ENCODE data around the gene MAP3K5.
"Not testable (repeated sequence)": the region's sequence is repeated elsewhere in the genome, so short reads cannot be mapped to it uniquely, and the experiment has no call there.

MAP3K5 gene

DNA sequence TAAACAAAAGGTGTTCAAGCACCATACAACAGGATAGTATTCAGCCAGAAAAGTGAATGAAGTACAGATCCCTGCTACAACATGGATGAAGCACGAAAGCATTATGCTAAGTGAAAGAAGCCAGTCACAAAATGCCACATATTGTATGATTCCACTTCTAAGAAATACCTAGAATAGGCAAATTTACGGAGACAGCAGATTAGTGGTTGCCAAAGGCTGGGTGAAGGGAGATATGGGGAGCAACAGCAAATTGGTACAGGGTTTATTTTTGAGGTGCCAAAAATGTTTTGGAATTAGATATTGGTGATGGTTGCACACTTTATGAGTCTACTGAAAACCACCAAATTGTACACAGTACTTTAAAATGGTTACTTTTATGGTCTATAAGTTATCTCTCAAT, 23.2 kb downstream of the MAP3K5 start:
- DNase-seq = no peak

DNA sequence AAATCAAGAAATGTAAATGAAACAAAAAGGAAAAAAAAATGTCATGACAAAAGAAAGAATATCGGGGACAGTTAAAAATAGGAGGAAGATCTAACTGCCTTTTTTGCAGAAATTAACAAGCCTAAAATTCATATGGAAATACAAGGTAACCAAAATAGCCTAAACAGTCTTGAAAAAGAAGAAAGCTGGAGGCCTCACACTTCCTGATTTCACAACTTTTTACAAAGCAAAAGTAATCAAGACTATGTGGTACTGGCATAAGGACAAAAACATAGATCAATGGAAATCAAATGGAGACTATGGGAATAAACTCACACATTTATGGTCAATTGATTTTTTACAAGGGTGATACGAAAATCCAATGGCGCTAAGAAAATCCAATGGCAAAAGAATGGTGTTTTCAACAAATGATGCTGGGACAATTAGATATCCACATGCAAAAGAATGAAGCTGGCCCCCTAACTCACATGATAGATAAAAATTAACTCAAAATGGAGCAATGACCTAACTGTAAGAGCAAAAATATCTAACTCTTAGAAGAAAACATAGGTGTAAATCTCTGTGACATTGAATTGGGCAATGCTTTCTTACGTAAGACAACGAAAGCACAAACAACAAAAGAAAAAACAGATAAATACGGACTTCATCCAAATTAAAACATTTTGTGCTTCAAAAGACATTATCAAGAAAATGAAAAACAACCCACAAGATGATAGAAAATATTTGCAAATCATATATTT, 24.5 kb downstream of the MAP3K5 start:
- DNase-seq = no peak

DNA sequence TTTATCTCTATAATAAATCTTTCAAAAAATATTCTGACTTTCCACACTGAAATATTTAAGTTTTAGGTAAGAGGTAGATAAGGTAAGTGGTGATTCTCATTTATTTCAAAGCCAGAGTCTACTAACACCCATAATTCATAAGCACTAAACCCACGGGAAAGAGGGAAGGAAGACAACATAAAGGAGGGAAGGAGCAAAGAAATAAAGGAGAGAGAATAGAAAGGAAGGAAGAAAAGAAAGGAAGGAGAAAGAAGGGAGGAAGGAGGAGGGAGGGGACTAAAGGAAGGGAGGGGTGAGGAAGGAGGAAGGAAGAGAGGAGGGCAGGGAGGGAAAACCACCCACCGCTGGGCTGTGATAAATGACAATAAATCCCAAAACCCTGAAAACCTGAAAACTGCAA, 25.2 kb downstream of the MAP3K5 start:
- no peak for DNase-seq

DNA sequence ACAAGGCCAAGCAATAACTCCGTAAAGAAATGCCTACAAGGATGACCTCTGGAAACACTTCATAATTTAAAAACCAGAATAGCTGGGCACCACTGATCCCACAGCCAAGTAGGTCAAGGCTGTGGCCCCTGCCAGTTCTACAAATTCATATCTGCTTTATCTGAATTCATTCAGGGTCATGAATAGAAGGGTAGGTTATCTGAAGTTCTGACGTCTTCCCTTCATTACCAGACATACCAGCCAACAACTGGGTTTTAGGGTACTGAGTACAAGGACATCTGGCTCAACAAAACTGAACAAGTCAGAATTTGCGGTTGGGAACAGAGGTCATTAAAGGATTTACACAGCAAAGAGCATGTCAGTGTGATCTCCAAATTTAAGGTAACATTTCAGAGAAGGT, 26.0 kb downstream of the MAP3K5 start:
- DNase-seq = no peak

DNA sequence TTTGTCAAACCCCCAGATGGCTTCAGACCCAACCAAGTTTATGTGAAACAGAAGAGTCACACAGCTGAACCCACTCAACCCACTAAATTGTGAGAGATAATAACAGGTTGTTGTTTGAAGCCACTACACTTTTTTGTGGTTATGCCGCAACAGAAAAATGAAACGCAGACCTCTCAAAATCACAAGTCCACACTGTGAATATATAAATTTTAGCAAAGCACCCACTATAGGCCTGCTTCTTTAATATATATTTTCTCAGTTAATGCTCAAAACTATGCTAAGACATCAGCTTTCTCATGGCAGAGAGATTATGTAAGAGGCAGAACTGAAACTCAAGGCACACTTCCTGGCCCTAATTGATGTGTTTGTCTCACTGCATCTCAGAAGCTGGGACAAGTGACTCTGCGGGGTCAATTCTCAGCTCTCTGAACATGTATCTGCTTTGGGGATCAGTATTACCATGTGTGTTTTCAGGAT, 27.7 kb downstream of the MAP3K5 start:
- no peak for DNase-seq

DNA sequence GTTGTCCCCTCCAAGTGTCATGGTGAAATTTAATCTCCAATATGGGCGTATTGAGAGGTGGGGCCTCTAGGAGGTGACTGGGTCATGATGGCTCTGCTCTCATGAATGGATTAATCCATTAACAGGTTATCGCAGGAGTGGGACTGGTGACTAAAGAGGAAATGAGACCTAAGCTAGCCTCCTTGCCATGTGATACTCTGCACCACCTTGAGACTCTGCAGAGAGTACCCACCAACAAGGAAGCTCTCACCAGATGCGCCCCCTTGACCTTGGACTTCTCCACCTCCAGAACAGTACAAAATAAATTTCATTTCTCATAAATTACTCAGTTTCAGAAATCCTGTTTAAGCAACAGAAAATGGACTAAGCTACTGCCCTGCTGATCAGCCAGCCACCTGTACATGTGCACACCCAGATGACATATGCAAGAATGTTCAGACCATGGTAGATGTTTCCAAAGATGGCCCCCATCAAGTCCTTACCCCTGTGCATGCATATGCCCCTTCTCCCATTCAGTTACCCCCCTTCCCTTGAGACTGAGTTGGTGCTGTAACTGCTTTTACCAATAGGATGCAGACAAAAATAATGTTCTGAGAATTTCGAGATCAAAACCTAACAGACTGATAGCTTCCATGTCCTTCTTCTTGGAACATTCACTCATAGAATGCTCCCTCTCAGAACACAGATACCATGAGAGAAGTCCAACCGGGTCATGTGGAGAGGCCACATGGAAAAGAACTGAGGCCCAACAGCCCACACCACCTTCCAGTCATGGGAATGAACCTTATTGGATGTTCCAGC, 28.4 kb downstream of the MAP3K5 start:
- DNase-seq = no peak

DNA sequence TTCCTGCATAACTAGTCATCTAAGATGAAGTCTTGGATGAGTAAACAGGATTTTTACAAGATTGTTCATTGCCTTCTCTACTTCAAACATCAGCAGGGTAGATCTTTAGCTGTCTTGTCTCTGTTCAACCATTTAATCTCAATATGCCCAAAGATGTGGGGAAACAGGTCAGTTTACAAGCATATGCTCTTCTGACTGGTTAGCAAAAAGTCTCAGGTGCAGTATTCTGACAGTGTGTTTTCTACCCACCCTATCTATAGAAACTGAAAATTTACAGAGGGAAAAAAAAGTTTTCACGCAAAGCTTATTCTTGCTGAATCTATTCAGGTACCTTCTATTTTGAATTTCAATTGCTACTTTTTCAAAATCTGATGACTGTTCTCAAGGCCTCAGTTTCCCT, 29.0 kb downstream of the MAP3K5 start:
- no peak for DNase-seq

DNA sequence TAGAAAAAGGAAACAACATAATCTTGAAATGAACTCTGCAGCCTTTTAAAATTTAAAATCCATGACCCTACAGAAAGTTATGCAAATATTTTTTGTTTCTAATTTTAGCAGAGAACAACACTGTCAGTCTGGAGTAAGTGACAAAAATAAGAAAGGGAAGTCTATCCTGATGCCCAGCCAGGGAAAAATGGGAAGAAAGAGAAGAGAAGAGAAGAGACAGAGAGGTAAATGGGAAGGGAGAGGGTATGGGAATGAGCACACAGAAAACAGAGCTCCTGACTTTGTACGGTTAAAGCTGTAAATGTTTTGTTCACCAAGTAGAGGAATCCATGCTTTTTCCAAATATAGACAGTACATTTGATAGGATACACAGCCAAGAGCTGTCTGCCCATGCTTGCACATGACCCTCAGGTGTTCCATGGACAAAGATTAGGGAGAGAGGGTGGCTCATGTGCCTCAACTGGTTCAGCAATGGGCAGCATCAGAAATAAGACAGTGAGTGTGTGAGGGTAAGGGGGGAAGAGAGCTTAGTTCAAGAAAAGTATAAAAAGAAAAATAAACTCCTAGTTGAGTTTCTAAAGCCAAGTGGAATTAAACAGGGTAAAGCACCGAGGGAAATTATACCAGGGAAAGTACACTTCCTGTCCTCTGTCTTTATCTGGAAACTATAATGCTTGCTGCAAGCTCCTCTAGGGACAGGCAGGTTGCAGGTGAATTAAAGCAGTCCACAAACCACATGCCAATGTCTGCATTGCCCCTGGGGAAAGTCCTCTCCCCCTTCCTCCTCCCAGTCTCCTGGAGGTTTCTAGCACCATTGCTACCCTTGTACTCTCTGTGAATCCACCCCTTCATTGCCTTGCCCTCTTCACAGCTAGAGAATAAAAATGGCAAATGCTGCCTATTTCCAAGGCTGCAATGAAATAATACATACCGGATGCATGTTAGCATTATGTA, 30.0 kb downstream of the MAP3K5 start:
- DNase-seq = no peak

DNA sequence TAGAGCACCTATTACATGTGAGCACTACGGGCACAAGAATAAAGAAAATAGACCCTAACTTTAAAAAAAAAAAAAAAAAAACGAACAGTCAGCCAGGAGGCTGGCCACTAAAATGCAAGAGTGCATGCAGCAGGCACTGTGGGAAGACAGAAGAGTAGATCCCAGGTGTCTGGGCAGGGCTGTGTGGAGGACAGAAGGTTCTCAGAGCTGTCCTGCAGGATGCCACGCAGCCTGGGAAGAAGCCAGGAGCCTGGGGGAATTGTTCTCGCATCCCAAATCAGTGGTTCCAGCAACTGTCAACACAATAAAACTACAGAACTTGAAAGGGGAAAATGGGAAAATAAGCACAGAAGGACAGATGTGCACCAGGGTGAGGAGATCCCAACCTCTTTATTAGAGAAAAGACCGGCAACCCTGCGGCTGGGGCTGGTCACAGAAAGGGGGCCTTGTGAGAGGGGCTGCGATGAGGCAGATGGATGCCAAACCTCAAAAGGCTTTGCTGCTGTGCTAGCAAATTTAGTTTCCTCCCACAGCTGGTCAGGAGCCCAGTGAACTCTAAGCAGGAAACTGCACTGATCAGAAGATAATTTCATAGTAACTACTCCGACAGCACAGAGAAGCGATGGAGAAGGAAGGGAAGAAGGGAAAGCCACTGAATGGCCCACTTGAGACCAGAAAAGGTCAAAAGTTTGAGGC, 30.9 kb downstream of the MAP3K5 start:
- DNase-seq = no peak

DNA sequence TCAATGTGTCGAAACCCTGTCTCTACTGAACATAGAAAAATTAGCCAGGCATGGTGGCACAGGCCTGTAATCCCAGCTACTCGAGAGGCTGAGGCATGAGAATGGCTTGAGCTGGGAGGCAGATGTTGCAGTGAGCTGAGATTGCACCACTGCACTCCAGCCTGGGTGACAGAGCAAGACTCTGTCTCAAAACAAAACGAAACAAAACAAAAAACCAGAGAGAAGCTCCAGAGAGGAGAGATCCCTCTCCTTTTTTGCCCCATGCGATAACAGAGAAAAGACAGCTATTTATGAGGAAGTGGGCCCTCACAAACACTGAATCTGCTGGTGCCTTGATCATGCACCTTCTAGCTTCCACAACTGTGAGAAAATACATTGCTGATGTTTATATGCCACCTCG, 31.5 kb downstream of the MAP3K5 start:
- DNase-seq = not testable (repeated sequence)

DNA sequence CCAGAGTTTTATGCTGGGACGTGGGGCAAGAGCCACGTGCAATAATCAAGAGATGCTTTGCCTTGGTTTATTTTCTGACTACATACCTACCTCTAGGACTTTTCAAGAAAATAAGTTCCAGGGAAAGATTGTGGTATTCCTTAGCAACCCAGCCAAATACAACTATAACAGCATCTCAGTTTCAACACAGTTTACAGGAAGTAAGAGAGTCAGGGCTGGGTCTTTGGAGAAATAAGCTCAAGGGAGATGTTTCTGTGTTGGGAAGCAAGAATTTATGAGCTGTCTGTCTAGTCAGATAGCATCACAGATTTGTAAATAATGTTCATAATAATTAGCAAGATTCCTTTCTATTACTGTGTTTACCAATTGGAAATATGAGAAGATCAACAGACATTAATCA, 35.1 kb downstream of the MAP3K5 start:
- no peak for DNase-seq

DNA sequence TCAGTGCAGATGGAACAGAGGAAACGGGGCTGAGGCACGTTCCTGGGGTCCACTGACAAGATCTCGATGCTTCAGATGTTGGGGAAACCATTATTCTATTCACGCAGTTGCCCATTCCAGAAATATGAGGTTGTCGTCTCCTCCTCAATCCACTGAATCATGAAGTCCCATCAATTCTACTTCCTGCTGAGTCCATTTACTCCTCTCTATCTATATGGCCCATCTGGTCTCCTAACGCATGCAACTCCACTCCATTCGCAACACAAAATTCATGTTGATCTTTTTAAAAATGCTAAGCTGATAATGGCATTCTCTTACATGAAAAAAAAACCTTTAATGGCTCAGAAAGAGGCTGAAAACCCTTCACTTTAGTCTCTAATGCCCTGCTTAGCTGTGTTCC, 37.5 kb downstream of the MAP3K5 start:
- no peak for DNase-seq

DNA sequence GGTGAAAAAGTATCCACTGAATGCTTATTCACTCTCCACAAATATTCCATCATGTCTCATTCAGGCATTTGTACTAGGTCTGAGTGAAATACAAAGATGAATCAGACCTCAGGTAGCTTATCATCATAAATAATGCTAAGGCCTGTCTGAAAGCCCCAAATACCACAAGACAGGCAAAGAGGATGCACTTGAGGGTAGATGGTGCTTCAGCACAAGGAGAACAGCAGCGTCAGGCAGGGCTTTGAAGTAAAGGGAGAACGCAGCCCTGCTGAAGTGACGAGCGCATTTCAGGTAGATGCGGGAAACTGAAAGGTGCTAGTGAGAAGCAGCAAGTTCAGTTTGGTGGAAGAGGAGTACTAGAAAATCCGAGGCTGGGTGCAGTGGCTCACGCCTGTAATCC, 38.7 kb downstream of the MAP3K5 start:
- DNase-seq = no peak

DNA sequence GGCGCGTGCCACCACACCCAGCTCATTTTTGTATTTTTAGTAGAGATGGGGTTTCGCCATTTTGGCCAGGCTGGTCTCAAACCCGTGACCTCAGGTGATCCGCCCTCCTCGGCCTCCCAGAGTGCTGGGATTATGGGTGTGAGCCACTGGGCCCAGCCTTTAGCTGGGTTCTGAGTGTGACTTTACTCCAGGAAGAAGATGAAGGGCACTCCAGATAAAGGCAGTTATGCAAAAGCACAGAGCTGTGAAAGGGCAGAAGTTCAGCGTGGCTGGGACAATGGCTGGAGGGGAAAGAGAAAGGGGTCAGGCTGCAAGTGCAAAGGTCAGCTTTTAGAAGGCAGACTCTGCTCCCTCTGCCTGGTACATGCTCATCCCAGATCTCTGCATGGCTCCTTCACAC, 39.7 kb downstream of the MAP3K5 start:
- DNase-seq = no peak

DNA sequence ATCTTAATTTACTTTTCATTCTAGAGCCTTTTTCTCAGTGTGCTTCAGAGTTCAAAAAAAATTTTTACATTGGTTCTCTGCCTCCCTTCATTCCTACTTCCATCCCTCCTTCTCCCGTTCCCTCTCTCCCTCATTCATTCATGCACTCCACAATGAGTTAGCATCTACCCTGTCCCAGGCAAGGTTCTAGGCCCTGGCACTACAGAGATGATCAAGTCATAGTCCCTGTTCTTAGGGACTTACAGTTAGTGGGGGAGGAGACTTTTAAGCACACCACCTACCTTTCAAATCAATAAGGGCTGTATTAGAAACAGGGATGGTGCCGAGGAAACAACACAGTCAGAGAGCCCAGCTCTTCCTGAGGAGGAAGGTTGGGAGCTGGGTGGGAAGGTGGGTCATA, 40.3 kb downstream of the MAP3K5 start:
- no peak for DNase-seq

DNA sequence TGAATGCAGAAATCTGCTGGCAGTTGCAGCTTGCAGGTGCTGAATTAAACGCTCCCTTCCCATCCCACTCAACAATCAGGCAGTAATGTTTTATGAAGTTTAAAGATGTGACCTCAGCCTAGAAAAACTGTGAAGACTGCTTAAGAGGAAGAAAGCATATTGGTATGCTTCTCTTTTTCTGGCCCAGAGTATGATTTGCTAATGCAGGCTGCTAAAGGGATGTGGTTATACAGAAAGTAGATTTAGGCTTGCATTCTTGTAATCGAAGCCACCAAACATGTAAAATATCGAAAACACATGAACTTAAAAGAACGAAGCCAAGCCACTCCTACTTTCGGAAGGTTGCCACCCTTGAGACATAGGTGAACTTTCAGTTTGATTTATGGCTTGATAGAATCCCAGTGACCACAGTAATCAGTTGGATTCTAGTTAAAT, 40.7 kb downstream of the MAP3K5 start:
- no peak for DNase-seq

DNA sequence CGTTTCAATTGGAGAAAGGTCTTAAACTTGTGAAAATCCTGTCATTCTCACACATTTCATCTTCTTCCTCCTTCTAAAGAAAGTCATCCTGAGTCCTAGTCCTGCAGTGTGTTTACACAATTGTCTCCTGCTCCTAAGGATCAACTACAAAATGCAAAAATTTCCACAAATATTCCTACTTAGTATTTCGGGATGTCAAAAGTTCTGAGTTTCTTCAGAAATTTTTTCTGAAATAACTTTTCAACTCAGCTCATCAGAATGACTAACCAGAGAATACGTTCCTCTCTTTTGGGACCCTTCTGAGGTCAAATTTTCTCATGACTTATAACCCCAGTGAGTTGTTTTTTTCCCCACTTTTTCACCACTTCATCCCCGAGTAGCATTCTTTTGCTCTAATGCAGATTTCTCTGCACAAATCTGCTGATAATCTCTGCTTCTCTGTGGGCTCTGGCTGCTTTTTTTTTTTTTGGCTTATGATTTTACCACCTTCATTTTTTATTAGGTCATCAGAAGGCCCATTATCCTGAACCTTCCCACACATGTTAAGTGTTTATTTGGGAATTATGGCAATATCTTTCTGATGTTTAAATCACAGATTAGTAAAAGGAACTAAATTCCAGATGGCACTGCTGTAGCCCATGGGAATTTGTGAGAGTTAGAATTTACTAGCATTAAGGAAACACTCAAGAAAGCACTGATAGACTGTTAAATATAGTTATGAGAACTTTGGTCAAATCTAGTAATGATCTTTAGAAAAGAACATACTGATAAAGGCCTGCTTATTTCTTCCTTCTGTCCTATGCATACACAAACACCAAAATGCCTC, 41.4 kb downstream of the MAP3K5 start:
- DNase-seq = no peak

DNA sequence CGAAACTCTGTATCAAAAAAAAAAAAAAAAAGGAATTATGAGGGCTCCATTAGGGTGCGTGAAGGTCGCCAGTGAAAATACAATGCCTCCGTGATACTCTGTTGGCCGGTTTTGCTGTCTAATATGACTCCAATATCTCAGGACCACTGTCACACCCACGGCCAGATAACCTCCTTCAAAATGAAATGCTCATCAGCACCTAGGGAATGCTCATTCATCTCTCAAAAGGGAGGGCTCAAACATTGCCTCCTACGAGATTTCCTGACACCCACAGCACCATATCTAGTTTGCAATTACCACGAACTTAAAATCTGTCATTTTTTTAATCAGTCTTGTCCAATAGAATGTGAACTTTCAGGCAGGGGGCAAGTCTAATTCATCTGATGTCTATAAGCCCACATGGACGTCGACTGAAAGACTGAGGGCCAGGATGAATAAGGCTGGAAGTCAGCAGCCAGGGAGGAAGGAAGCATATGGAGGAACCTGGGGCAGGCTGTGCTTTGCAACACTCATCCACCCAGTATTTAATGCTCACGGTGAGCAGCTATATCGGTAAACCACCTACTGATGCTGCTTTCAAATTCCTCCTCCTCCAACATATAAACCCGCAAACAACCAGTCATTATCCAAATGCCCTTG, 42.8 kb downstream of the MAP3K5 start:
- no peak for DNase-seq

DNA sequence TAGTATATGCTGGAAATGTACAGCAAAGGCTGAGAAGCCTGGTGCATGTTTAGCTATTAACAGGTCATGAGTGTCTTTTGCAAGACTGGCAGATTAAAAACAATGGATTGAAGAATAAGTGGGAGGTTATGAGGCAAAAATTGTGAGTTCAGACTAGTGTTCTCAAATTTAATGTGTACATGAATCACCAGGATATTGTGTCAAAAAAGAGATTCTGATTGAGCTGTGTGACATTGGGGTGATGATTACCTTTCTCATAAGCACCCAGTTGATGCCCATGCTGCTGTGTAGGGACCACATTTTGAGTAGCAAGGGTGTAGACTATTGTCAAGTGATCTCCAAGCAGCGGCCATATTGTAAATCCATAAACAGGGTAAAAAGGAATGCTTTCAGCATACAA, 44.8 kb downstream of the MAP3K5 start:
- no peak for DNase-seq

DNA sequence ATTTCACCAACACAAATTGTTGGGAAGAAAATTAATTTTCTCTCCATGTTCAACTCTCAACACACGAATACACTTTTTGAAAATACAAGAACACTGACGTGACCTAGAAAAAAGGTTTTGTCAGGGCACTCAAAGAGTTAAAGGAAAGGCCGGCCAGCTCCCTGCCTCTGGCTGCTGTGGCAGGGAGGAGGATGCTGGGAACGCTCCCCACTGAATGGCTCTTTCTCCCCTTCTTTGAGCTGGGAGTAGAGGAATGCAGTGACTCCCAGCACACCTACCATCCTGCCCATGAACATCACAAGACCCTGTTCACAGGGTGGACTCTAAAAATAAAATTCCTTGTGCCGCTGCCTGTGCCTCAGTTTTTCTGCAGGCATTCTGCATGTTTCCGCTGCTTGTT, 47.0 kb downstream of the MAP3K5 start:
- DNase-seq = no peak

DNA sequence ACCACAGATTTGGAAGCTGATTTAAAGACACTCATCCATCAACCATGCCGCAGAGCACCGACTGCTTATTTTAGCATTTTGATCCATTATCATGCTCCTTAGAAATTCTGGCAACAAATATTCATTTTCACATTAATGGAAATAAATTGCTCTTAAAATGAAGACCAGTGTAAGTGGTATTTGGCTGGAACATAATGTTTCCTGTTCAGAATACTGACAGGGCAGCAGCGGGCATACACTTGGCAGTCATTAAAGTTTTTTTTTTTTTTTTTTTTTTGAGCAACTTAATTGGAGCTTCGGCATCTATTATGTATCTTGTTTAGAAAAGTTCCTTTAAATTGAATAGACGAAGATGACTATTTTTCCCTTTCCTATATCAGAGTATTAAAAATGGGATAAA, 47.4 kb downstream of the MAP3K5 start:
- DNase-seq = no peak
